ENCODE results near the gene AGPAT3.

AGPAT3 gene

GRCh38 chr21:43929217-43929971 is 64.4 kb downstream of the AGPAT3 start:
- Histone ChIP-seq H3K4me2 (ENCODE audit: low read length) (no peak overlapping the region), H3K4me1 (ENCODE audit: control insufficient read depth, low read length) (no peaks in the 10 kb centered on the region), H4K20me1 (ENCODE audit: control insufficient read depth, insufficient read depth, low read depth, low read length) (no peaks in the 10 kb centered on the region)

GRCh38 chr21:43930074-43930847 is 65.2 kb downstream of the AGPAT3 start:
- Histone ChIP-seq H3K79me2 (ENCODE audit: control insufficient read depth, low read length) (0 out of 2 replicates have a peak, but pooled peaks cover 4% of the 10 kb centered on the region), H3K27me3 (ENCODE audit: control insufficient read depth, low read length) (no peaks in the 10 kb centered on the region), H3K27ac (ENCODE audit: low read depth, low read length) (no peak overlapping the region), H3K4me1 (ENCODE audit: control insufficient read depth, low read length) (no peaks in the 10 kb centered on the region), H3K36me3 (ENCODE audit: control insufficient read depth, low read length) (no peaks in the 10 kb centered on the region), H4K20me1 (ENCODE audit: control insufficient read depth, insufficient read depth, low read depth, low read length) (no peaks in the 10 kb centered on the region), H3K4me2 (ENCODE audit: low read length) (no peak overlapping the region), H3K4me3 (ENCODE audit: low read length) (no peak overlapping the region), H3K9me2 (replicated peaks; ENCODE audit: control insufficient read depth, low read length) (no peaks in the 10 kb centered on the region), H3F3A (ENCODE audit: control insufficient read depth, insufficient read depth) (no peaks in the 10 kb centered on the region), H3K9me3 (ENCODE audit: control insufficient read depth, insufficient read depth, low read length) (no peaks in the 10 kb centered on the region)
- TF ChIP-seq CTCF (IDR thresholded peaks at IDR 0.05; ENCODE audit: low read depth, low read length, poor library complexity, severe bottlenecking) (no peak), EZH2phosphoT487 (IDR thresholded peaks at IDR 0.05; ENCODE audit: borderline replicate concordance, low read length) (no peak)

More at GRCh38 chr21:43929217-43929971, 64.4 kb downstream of the AGPAT3 start:
- TF ChIP-seq CTCF (IDR thresholded peaks at IDR 0.05; ENCODE audit: low read depth, low read length, poor library complexity, severe bottlenecking): no peak
- TF ChIP-seq EZH2phosphoT487 (IDR thresholded peaks at IDR 0.05; ENCODE audit: borderline replicate concordance, low read length): no peak
- Histone ChIP-seq H3K27ac (ENCODE audit: low read depth, low read length) (no peak overlapping the region), H3K27me3 (ENCODE audit: control insufficient read depth, low read length) (no peaks in the 10 kb centered on the region), H3K79me2 (ENCODE audit: control insufficient read depth, low read length) (0 out of 2 replicates have a peak, but pooled peaks cover 4% of the 10 kb centered on the region), H3K9me3 (ENCODE audit: control insufficient read depth, insufficient read depth, low read length) (no peaks in the 10 kb centered on the region), H3K36me3 (ENCODE audit: control insufficient read depth, low read length) (no peaks in the 10 kb centered on the region), H3F3A (ENCODE audit: control insufficient read depth, insufficient read depth) (no peaks in the 10 kb centered on the region), H3K9me2 (replicated peaks; ENCODE audit: control insufficient read depth, low read length) (no peaks in the 10 kb centered on the region), H3K4me3 (ENCODE audit: low read length) (no peak overlapping the region)

GRCh38 chr21:43930848-43931375 is 65.9 kb downstream of the AGPAT3 start:
- Histone ChIP-seq H3K4me3 (ENCODE audit: low read length) (no peak overlapping the region), H3K79me2 (ENCODE audit: control insufficient read depth, low read length) (0 out of 2 replicates have a peak, but pooled peaks cover 4% of the 10 kb centered on the region), H3K9me3 (ENCODE audit: control insufficient read depth, insufficient read depth, low read length) (no peaks in the 10 kb centered on the region), H3K36me3 (ENCODE audit: control insufficient read depth, low read length) (no peaks in the 10 kb centered on the region), H3K27ac (ENCODE audit: low read depth, low read length) (no peak overlapping the region), H3K27me3 (ENCODE audit: control insufficient read depth, low read length) (no peaks in the 10 kb centered on the region), H3K4me1 (ENCODE audit: control insufficient read depth, low read length) (no peaks in the 10 kb centered on the region), H3K4me2 (ENCODE audit: low read length) (no peak overlapping the region), H3F3A (ENCODE audit: control insufficient read depth, insufficient read depth) (no peaks in the 10 kb centered on the region), H4K20me1 (ENCODE audit: control insufficient read depth, insufficient read depth, low read depth, low read length) (no peaks in the 10 kb centered on the region), H3K9me2 (replicated peaks; ENCODE audit: control insufficient read depth, low read length) (no peaks in the 10 kb centered on the region)
- TF ChIP-seq EZH2phosphoT487 (IDR thresholded peaks at IDR 0.05; ENCODE audit: borderline replicate concordance, low read length) (no peak), CTCF (IDR thresholded peaks at IDR 0.05; ENCODE audit: low read depth, low read length, poor library complexity, severe bottlenecking) (no peak)
